ENCODE measurements around the gene KIF17.

KIF17 gene

GRCh38 chr1:20709868-20710267, 7.9 kb downstream of the KIF17 start:
- H3K4me1 Mint-ChIP-seq, result no peaks in the 10 kb centered on the region
- ATAC-seq (no peak), DNase-seq (no peak)
- no peak overlapping the region for H3K4me3 Mint-ChIP-seq
- no peak overlapping the region for H3K27ac Mint-ChIP-seq
- H3K27me3 Mint-ChIP-seq, result peaks cover 3% of the 10 kb centered on the region
- H3K36me3 Mint-ChIP-seq (ENCODE audit: low read depth), result no peaks in the 10 kb centered on the region
- no peaks in the 10 kb centered on the region for H3K9me3 Mint-ChIP-seq

GRCh38 chr1:20708891-20709290, 8.9 kb downstream of the KIF17 start:
- Mint-ChIP-seq H3K9me3 (no peaks in the 10 kb centered on the region), H3K27me3 (peaks cover 3% of the 10 kb centered on the region), H3K4me3 (no peak overlapping the region), H3K36me3 (ENCODE audit: low read depth) (no peaks in the 10 kb centered on the region), H3K4me1 (no peaks in the 10 kb centered on the region), H3K27ac (no peak overlapping the region)
- DNase-seq, result no peak
- no peak for ATAC-seq

DNA sequence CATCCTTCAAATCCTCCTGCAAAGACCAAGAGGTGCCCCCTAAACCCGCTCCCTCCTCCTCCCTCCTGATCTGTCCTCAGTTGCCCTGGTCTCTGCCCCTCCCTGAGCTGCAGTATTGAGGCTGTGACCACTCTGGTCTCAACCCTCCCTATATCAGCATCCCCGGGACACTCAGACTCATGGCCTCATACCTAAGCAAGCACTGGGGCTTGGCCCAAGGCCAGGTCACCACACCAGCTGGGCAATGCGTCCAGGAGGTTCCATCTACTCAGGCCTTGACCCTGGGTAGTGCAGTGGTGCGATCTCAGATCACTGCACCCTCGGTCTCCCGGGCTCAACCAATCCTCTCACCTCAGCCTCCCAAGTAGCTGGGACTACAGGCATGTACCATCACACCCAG, 9.8 kb downstream of the KIF17 start:
- no peaks in the 10 kb centered on the region for H3K9me3 Mint-ChIP-seq
- DNase-seq, result no peak
- no peak for ATAC-seq
- peaks cover 4% of the 10 kb centered on the region for H3K27me3 Mint-ChIP-seq
- no peaks in the 10 kb centered on the region for H3K36me3 Mint-ChIP-seq (ENCODE audit: low read depth)
- H3K4me1 Mint-ChIP-seq, result no peaks in the 10 kb centered on the region
- no peak overlapping the region for H3K4me3 Mint-ChIP-seq
- no peak overlapping the region for H3K27ac Mint-ChIP-seq

DNA sequence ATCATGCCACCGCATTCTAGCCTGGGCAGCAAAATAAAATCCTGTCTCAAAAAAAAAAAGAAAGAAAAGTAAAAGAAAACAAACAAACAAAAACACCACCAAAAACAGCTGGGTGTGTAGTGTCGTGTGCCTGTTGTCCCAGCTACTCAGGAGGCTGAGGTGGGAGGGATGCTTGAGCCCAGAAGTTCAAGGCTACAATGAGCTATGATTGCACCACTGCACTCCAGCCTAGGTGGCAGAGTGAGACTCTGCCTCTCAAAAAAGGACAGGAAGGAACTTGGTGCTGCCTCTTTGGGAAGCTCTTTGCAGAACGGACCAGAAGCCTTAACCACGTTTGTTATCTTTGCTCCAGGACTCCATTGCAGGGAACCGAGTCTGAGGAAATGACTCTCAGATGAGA, 11.0 kb downstream of the KIF17 start:
- Mint-ChIP-seq H3K27ac (no peak overlapping the region), H3K9me3 (no peaks in the 10 kb centered on the region), H3K27me3 (peaks cover 5% of the 10 kb centered on the region), H3K36me3 (ENCODE audit: low read depth) (no peaks in the 10 kb centered on the region), H3K4me3 (no peak overlapping the region), H3K4me1 (no peaks in the 10 kb centered on the region)
- no peak for ATAC-seq
- no peak for DNase-seq

DNA sequence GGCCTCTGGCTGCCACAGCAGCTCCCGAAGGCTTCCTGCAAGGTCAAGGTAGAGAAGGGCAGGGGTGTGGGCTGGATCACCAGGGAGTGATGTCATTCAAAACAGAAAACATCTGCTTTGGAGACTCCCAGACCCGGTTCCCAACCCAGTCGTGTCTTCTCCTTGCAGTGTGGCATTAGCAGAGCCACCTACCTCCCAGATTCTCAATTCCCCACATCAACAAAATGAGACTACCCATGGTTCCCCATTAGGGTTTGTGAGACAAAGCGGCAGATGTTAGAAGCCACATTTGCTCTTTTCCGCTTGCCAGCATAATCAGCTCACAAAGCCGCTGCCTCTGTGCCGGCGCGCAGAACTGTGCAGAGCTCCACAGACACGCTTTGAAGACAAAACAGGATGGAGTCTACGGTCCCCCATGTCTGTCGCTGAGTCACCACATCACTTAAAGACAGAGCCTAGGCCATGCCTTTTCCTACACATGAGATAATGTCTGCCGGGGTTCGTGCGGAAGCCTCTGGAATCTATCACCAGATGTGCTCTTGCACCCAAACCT, 12.5 kb downstream of the KIF17 start:
- no peak overlapping the region for H3K27ac Mint-ChIP-seq
- no peaks in the 10 kb centered on the region for H3K9me3 Mint-ChIP-seq
- H3K36me3 Mint-ChIP-seq (ENCODE audit: low read depth), result no peaks in the 10 kb centered on the region
- ATAC-seq (no peak), DNase-seq (no peak)
- H3K4me1 Mint-ChIP-seq, result no peaks in the 10 kb centered on the region
- H3K4me3 Mint-ChIP-seq, result no peak overlapping the region
- H3K27me3 Mint-ChIP-seq, result peaks cover 3% of the 10 kb centered on the region

GRCh38 chr1:20704390-20705202, 13.2 kb downstream of the KIF17 start:
- Mint-ChIP-seq H3K27me3 (peaks cover 3% of the 10 kb centered on the region), H3K27ac (no peak overlapping the region), H3K9me3 (no peaks in the 10 kb centered on the region), H3K36me3 (ENCODE audit: low read depth) (no peaks in the 10 kb centered on the region), H3K4me3 (no peak overlapping the region), H3K4me1 (no peaks in the 10 kb centered on the region)
- ATAC-seq (no peak), DNase-seq (no peak)

- H3K27me3 Mint-ChIP-seq, result peaks cover 3% of the 10 kb centered on the region
- H3K27ac Mint-ChIP-seq, result no peak overlapping the region
- H3K4me1 Mint-ChIP-seq, result no peaks in the 10 kb centered on the region
- H3K4me3 Mint-ChIP-seq, result no peak overlapping the region
- H3K9me3 Mint-ChIP-seq, result no peaks in the 10 kb centered on the region
- ATAC-seq (no peak), DNase-seq (no peak)
- H3K36me3 Mint-ChIP-seq (ENCODE audit: low read depth), result no peaks in the 10 kb centered on the region
These were observed 14.6 kb downstream of the KIF17 start for GRCh38 chr1:20703124-20703756.

DNA sequence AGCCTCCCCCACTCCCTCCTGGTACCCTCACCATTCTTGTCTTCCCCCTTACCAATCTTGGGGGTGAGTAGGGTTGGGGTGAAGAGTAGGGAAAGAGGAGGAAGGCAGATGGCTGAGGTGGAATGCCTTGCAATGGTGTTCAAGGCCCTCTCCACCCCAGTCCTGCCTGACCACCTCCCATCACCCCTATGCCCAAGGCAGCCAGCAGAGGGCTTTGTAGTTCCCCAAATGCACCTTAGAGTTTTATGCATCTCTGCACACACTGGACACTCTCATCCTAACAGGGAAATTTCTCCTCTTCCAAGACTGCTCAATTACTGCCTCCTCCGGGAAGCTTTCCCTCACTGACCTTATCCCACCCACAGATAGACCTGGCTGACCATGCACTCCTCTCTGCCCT, 15.4 kb downstream of the KIF17 start:
- DNase-seq (no peak), ATAC-seq (no peak)
- H3K27ac Mint-ChIP-seq, result no peak overlapping the region
- no peak overlapping the region for H3K4me3 Mint-ChIP-seq
- no peaks in the 10 kb centered on the region for H3K9me3 Mint-ChIP-seq
- H3K4me1 Mint-ChIP-seq, result no peaks in the 10 kb centered on the region
- peaks cover 3% of the 10 kb centered on the region for H3K27me3 Mint-ChIP-seq
- no peaks in the 10 kb centered on the region for H3K36me3 Mint-ChIP-seq (ENCODE audit: low read depth)

DNA sequence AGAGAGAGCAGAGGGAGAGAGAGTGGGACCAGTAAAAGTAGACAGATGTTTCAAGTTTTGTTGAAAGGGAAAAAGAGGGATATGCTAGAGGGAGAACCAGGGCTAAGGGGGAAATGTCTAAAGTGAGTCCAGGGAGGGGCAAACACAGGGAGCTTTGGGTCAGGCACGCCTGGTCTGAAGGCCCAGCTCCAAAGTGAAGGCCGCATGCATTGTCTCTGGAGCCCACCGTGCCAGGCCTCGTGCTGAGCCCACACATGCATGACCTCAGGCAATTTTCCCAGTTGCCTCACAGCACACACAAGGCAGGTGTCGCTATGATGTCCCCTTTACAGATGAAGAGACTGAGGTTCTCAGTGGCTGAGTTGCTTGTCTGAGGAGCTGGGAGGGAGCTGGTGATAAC, 16.0 kb downstream of the KIF17 start:
- no peak overlapping the region for H3K4me3 Mint-ChIP-seq
- DNase-seq, result no peak
- peaks cover 3% of the 10 kb centered on the region for H3K27me3 Mint-ChIP-seq
- H3K9me3 Mint-ChIP-seq, result no peaks in the 10 kb centered on the region
- no peaks in the 10 kb centered on the region for H3K36me3 Mint-ChIP-seq (ENCODE audit: low read depth)
- no peaks in the 10 kb centered on the region for H3K4me1 Mint-ChIP-seq
- no peak overlapping the region for H3K27ac Mint-ChIP-seq
- ATAC-seq, result no peak

- H3K9me3 Mint-ChIP-seq, result no peaks in the 10 kb centered on the region
- no peak overlapping the region for H3K27ac Mint-ChIP-seq
- H3K4me3 Mint-ChIP-seq, result no peak overlapping the region
These were observed 16.4 kb downstream of the KIF17 start for GRCh38 chr1:20701446-20701845.

DNA sequence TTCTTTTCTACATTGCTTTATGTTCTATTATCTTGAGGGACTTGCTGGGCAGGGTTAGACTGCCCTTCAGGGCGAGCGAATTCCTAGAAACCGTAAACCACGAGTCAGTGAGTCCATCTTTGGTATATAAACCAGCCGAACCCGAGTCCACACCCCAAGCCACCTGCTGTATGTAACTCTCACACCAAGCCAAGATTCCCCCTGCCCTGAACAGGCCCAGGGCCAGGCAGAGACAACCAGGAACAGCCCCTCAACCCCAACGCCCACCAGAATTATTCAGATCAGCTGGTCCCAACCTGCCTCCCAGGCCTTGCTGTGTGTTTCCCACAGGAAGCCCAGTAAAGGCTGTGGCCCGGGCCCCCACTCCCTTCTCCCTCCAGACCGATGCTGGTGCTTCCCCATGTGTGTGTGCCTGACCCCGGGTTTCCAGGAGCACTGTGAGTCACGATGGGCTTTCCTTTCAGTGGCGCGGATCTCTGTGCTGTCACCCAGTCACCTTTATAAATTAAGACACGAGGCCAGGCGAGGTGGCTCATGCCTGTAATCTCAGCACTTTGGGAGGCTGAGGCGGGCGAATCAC, 17.1 kb downstream of the KIF17 start:
- peaks cover 4% of the 10 kb centered on the region for H3K4me1 Mint-ChIP-seq
- DNase-seq (no peak), ATAC-seq (no peak)
- no peak overlapping the region for H3K27ac Mint-ChIP-seq
- no peaks in the 10 kb centered on the region for H3K36me3 Mint-ChIP-seq (ENCODE audit: low read depth)
- H3K27me3 Mint-ChIP-seq, result peaks cover 3% of the 10 kb centered on the region
- H3K9me3 Mint-ChIP-seq, result no peaks in the 10 kb centered on the region
- H3K4me3 Mint-ChIP-seq, result no peak overlapping the region

More at GRCh38 chr1:20701446-20701845, 16.4 kb downstream of the KIF17 start:
- Mint-ChIP-seq H3K27me3 (peaks cover 3% of the 10 kb centered on the region), H3K36me3 (ENCODE audit: low read depth) (no peaks in the 10 kb centered on the region), H3K4me1 (no peaks in the 10 kb centered on the region)
- no peak for ATAC-seq
- no peak for DNase-seq

- Mint-ChIP-seq H3K4me1 (peaks cover 4% of the 10 kb centered on the region), H3K4me3 (no peak overlapping the region), H3K27ac (no peak overlapping the region), H3K27me3 (peaks cover 3% of the 10 kb centered on the region), H3K36me3 (ENCODE audit: low read depth) (no peaks in the 10 kb centered on the region), H3K9me3 (no peaks in the 10 kb centered on the region)
- no peak for ATAC-seq
- no peak for DNase-seq
These were observed 18.2 kb downstream of the KIF17 start for GRCh38 chr1:20699558-20699957.

DNA sequence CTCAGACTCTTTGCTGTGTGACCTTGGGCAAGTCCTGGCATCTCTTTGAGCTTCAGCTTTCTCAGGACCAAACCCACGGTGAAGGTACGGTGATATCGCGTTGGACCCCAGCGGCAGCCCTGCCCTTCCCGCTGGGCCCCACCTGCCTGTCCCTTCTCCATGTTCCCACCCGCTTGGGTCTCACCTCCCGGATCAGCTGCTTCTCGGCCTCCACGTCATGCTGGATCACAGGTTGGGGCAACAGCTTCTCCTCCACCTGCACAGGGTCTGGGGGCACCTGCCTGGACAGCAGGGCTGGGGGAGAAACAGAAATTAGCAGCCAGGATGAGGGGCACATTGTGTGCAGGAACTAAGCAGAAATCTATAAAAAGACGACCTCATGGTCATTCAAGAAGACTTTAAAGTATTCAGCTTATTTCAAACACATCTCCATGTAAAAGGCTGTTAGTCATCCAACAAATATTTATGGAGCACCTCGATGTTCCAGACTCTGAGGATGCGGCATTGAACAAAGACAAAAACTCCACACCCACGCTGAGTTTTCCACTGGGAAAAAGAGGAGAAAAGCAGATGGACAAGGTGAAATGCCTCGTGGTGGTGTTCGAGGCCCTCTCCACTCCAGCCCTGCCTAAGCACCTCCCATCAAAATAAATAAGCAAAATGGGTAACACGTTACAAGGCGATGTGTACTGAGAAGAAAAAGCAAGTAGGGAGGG, 19.5 kb downstream of the KIF17 start:
- H3K9me3 Mint-ChIP-seq, result no peaks in the 10 kb centered on the region
- DNase-seq (no peak), ATAC-seq (no peak)
- H3K4me3 Mint-ChIP-seq, result no peak overlapping the region
- no peak overlapping the region for H3K27ac Mint-ChIP-seq
- peaks cover 3% of the 10 kb centered on the region for H3K27me3 Mint-ChIP-seq
- H3K4me1 Mint-ChIP-seq, result peaks cover 4% of the 10 kb centered on the region
- no peaks in the 10 kb centered on the region for H3K36me3 Mint-ChIP-seq (ENCODE audit: low read depth)

- no peaks in the 10 kb centered on the region for H3K36me3 Mint-ChIP-seq (ENCODE audit: low read depth)
- no peak overlapping the region for H3K27ac Mint-ChIP-seq
- H3K27me3 Mint-ChIP-seq, result no peaks in the 10 kb centered on the region
- no peak overlapping the region for H3K4me3 Mint-ChIP-seq
- DNase-seq, result no peak
- no peak for ATAC-seq
- peaks cover 4% of the 10 kb centered on the region for H3K4me1 Mint-ChIP-seq
- no peaks in the 10 kb centered on the region for H3K9me3 Mint-ChIP-seq
These were observed 20.2 kb downstream of the KIF17 start for GRCh38 chr1:20697563-20697962.
